GM18498 (cell line): ENCODE data around the gene FCMR.

Experiments
- ATAC-seq: cut with Tn5 transposase; IDR thresholded peaks from one replicate; pipeline ENCODE4 v1.9.1; 2021; ENCODE audit warnings: mild to moderate bottlenecking, moderate library complexity; ENCODE audit not compliant: unreplicated experiment

FCMR gene

GRCh38 chr1:206903687-206904086 lies 18.1 kb downstream of the FCMR start:
- no peak for ATAC-seq

- no peak for ATAC-seq
Observed at GRCh38 chr1:206902702-206903101, 19.0 kb downstream of the FCMR start.

GRCh38 chr1:206901944-206902343 lies 19.8 kb downstream of the FCMR start:
- ATAC-seq, result no peak

- ATAC-seq, result no peak
Observed at GRCh38 chr1:206900149-206900548, 21.6 kb downstream of the FCMR start.

GRCh38 chr1:206899717-206900116 lies 22.0 kb downstream of the FCMR start:
- ATAC-seq, result no peak

- no peak for ATAC-seq
Observed at GRCh38 chr1:206898915-206899431, 22.8 kb downstream of the FCMR start.

- no peak for ATAC-seq
Observed at GRCh38 chr1:206898089-206898914, 23.4 kb downstream of the FCMR start.

- no peak for ATAC-seq
Observed at GRCh38 chr1:206897175-206897574, 24.6 kb downstream of the FCMR start, which contains the start of gene IL24. Gene IL24 (plus strand): TSS chr1:206897443. CDS start chr1:206897833, 390 bp downstream.

GRCh38 chr1:206896261-206896660 lies 25.5 kb downstream of the FCMR start:
- ATAC-seq, result no peak

- no peak for ATAC-seq
Observed at GRCh38 chr1:206895837-206896242, 25.9 kb downstream of the FCMR start.

- ATAC-seq, result no peak
Observed at GRCh38 chr1:206895325-206895724, 26.4 kb downstream of the FCMR start.

GRCh38 chr1:206893380-206893779 lies 28.4 kb downstream of the FCMR start:
- no peak for ATAC-seq

GRCh38 chr1:206892351-206892984 lies 29.3 kb downstream of the FCMR start:
- ATAC-seq, result no peak

GRCh38 chr1:206891412-206891811 lies 30.3 kb downstream of the FCMR start:
- ATAC-seq, result no peak

GRCh38 chr1:206890125-206891060 lies 31.3 kb downstream of the FCMR start:
- ATAC-seq, result no peak

GRCh38 chr1:206887701-206888100 lies 34.0 kb downstream of the FCMR start:
- ATAC-seq, result no peak

- no peak for ATAC-seq
Observed at GRCh38 chr1:206886831-206887230, 34.9 kb downstream of the FCMR start.

GRCh38 chr1:206885341-206886060 lies 36.2 kb downstream of the FCMR start:
- no peak for ATAC-seq

GRCh38 chr1:206883876-206884275 lies 37.9 kb downstream of the FCMR start:
- no peak for ATAC-seq

GRCh38 chr1:206883160-206883559 lies 38.6 kb downstream of the FCMR start:
- ATAC-seq, result no peak
